Stimulated activated CD4-positive, alpha-beta T cell treated with anti-CD3 and anti-CD28 coated beads, Interleukin-2, amount 100 ng/mL, for 4 hours (primary cell): ENCODE measurements around the gene CNST.

Experiments
- DNase-seq: peaks from one replicate; pipeline ENCODE4 v3.0.0-alpha.2; 2020; ENCODE audit warnings: low read depth

The CNST gene

GRCh38 chr1:246566128-246566812, at the start of gene CNST, which contains the start of gene TFB2M:
Gene CNST (plus strand): TSS chr1:246566456. CDS start chr1:246591563, 25,107 bp downstream.
Gene TFB2M (minus strand): TSS chr1:246566261. CDS start chr1:246566138, 123 bp downstream.
- DNase-seq: peak; percentile 84

- no peak for DNase-seq
Measured at GRCh38 chr1:246517391-246517790, 48.9 kb upstream of the CNST start.

GRCh38 chr1:246518456-246519205, 47.6 kb upstream of the CNST start:
- no peak for DNase-seq

GRCh38 chr1:246519514-246519913, 46.7 kb upstream of the CNST start:
- DNase-seq: no peak

- no peak for DNase-seq
Measured at GRCh38 chr1:246526380-246526779, 39.9 kb upstream of the CNST start.

GRCh38 chr1:246526915-246527314, 39.3 kb upstream of the CNST start:
- no peak for DNase-seq

GRCh38 chr1:246527402-246528088, 38.7 kb upstream of the CNST start:
- DNase-seq: no peak

- DNase-seq: no peak
Measured at GRCh38 chr1:246528933-246529731, 37.1 kb upstream of the CNST start.

GRCh38 chr1:246530482-246530881, 35.8 kb upstream of the CNST start:
- DNase-seq: no peak

- DNase-seq: no peak
Measured at GRCh38 chr1:246532519-246532918, 33.7 kb upstream of the CNST start.

GRCh38 chr1:246533371-246533905, 32.8 kb upstream of the CNST start:
- no peak for DNase-seq

- no peak for DNase-seq
Measured at GRCh38 chr1:246534114-246534513, 32.1 kb upstream of the CNST start.

GRCh38 chr1:246537441-246537840, 28.8 kb upstream of the CNST start:
- no peak for DNase-seq

- no peak for DNase-seq
Measured at GRCh38 chr1:246537887-246538286, 28.4 kb upstream of the CNST start.

- DNase-seq: no peak
Measured at GRCh38 chr1:246540738-246541491, 25.3 kb upstream of the CNST start.

- no peak for DNase-seq
Measured at GRCh38 chr1:246544001-246544400, 22.3 kb upstream of the CNST start.

GRCh38 chr1:246549665-246550064, 16.6 kb upstream of the CNST start:
- no peak for DNase-seq

GRCh38 chr1:246550402-246550801, 15.9 kb upstream of the CNST start:
- DNase-seq: no peak

GRCh38 chr1:246552110-246552509, 14.1 kb upstream of the CNST start:
- DNase-seq: no peak

- no peak for DNase-seq
Measured at GRCh38 chr1:246554201-246554600, 12.1 kb upstream of the CNST start.

- no peak for DNase-seq
Measured at GRCh38 chr1:246558041-246558440, 8.2 kb upstream of the CNST start.
